Measurements from ENCODE around the gene SAFB. TPM values are rescaled to one million over a fixed set of nuclear protein-coding genes. Genes with fewer than 3 reads are reported as not detected.

The SAFB gene
- total RNA-seq, 1 experiment from 2014 or later, result 171 TPM

DNA sequence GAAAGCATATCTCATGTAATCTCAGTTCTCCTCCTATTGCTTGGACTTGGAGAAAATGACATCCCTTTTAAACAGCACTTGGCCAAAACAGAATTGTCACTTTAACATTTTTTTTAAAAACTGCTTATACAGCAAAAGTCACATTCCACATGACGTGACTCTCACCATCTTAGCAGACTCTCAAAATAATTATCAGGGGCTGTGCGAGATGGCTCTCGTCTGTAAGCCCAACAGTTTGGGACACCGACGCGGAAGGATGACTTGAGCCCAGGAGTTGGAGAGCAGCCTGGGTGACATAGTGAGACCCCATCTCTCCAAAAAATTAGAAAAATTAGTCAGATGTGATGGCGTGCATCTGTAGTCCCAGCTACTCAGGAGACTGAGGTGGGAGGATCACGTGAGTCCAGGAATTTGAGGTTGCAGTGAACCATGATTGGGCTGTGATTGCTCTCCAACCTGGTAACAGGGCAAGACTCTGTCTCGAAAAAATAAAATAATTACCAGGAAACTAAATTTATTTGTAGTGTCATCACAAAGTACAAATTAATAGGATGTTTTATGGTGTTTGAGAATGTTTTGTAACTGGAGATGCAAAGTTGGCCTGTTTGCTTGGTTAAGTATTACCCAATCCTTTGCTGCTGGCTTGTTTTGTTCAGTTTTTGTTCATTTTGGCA lies 8.8 kb downstream of the SAFB start:
- no peak overlapping the region for H3K4me3 ChIP-seq (ENCODE audit: low read depth, low read length, poor library complexity, severe bottlenecking)
- ChIA-PET CTCF (no interaction called here), POLR2A (ENCODE audit: low non-redundant PET) (interaction anchor here (0.7 kb wide), 1 partner anchor 1691 kb away, joined by 4 read pairs; no protein-coding TSS in a partner anchor)
- BruUV-seq (replicated peaks), result no TSS peak
- H3K27me3 ChIP-seq (replicated peaks; ENCODE audit: insufficient read depth, low read depth, low read length, poor library complexity), result no peaks in the 10 kb centered on the region
- H3K9me3 ChIP-seq (ENCODE audit: low read depth, low read length, poor library complexity, severe bottlenecking), result no peaks in the 10 kb centered on the region
- H3K4me1 ChIP-seq (ENCODE audit: insufficient read depth, low read length, poor library complexity, severe bottlenecking), result peaks cover 5% of the 10 kb centered on the region
- TF ChIP-seq EZH2 (IDR thresholded peaks at IDR 0.05; ENCODE audit: borderline replicate concordance, low read depth, low read length, poor library complexity, severe bottlenecking), result no peak
- TF ChIP-seq, protein P1, sequence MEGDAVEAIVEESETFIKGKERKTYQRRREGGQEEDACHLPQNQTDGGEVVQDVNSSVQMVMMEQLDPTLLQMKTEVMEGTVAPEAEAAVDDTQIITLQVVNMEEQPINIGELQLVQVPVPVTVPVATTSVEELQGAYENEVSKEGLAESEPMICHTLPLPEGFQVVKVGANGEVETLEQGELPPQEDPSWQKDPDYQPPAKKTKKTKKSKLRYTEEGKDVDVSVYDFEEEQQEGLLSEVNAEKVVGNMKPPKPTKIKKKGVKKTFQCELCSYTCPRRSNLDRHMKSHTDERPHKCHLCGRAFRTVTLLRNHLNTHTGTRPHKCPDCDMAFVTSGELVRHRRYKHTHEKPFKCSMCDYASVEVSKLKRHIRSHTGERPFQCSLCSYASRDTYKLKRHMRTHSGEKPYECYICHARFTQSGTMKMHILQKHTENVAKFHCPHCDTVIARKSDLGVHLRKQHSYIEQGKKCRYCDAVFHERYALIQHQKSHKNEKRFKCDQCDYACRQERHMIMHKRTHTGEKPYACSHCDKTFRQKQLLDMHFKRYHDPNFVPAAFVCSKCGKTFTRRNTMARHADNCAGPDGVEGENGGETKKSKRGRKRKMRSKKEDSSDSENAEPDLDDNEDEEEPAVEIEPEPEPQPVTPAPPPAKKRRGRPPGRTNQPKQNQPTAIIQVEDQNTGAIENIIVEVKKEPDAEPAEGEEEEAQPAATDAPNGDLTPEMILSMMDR (conservative IDR thresholded peaks at IDR 0.05; ENCODE audit: low read depth, low read length), result no peak
- no peak for DNase-seq (ENCODE audit: low spot score)
- intact Hi-C loops (cut with micrococcal nuclease; ENCODE audit: unreplicated experiment), result no loop called here
- no peak overlapping the region for H3K27ac ChIP-seq (ENCODE audit: low read depth, low read length, poor library complexity, severe bottlenecking)
- H3K36me3 ChIP-seq (ENCODE audit: insufficient read depth, low read length, poor library complexity, severe bottlenecking), result peaks cover 50% of the 10 kb centered on the region

DNA sequence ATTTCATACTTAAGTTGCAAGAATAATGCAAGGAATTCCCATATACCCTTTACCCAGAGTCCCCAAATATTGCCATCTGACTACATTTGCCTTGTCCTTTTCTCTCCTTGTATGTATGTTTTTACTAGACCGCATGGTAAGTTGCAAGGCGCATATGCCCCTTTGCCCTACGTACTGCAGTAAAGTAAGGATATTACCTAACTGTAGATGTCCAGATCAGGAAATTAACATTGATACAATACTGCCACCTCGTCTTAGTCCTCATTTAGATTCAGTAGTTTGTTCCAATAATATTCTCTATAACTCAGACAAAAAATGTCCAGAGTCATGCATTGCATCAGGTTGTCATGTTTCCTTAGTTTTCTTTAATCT lies 9.3 kb downstream of the SAFB start:
- POLR2A ChIA-PET (ENCODE audit: low non-redundant PET), result interaction anchor here (0.7 kb wide), 1 partner anchor 1691 kb away, joined by 4 read pairs; no protein-coding TSS in a partner anchor
- intact Hi-C loops (cut with micrococcal nuclease; ENCODE audit: unreplicated experiment), result no loop called here
- TF ChIP-seq, protein P1 (conservative IDR thresholded peaks at IDR 0.05; ENCODE audit: low read depth, low read length), result no peak
- TF ChIP-seq EZH2 (IDR thresholded peaks at IDR 0.05; ENCODE audit: borderline replicate concordance, low read depth, low read length, poor library complexity, severe bottlenecking), result no peak

DNA sequence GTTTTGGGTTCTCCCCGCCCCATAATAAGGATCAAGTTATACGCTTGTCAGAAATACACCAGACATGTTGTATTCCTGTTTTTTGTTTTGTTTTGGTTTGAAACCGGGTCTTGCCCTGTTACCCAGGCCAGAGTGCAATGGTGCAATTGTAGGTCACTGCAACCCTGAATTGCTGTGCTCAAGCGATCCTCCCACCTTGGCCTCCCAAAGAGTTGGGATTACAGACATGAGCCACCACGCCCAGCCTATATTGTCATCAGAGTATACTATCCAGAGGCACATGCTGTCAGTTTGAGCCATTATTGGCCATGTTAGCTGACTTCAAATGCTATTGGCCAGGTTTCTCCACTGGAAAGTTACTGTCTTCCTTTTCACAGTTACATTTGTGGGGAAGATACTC lies 9.8 kb downstream of the SAFB start:
- CTCF ChIA-PET, result no interaction called here
- Histone ChIP-seq H3K36me3 (ENCODE audit: insufficient read depth, low read length, poor library complexity, severe bottlenecking) (peaks cover 41% of the 10 kb centered on the region), H3K9me3 (ENCODE audit: low read depth, low read length, poor library complexity, severe bottlenecking) (no peaks in the 10 kb centered on the region), H3K4me1 (ENCODE audit: insufficient read depth, low read length, poor library complexity, severe bottlenecking) (no peaks in the 10 kb centered on the region), H3K27me3 (replicated peaks; ENCODE audit: insufficient read depth, low read depth, low read length, poor library complexity) (no peaks in the 10 kb centered on the region), H3K27ac (ENCODE audit: low read depth, low read length, poor library complexity, severe bottlenecking) (no peak overlapping the region), H3K4me3 (ENCODE audit: low read depth, low read length, poor library complexity, severe bottlenecking) (no peak overlapping the region)
- no peak for TF ChIP-seq EZH2 (IDR thresholded peaks at IDR 0.05; ENCODE audit: borderline replicate concordance, low read depth, low read length, poor library complexity, severe bottlenecking)
- TF ChIP-seq, protein P1 (conservative IDR thresholded peaks at IDR 0.05; ENCODE audit: low read depth, low read length), result no peak
- DNase-seq (ENCODE audit: low spot score), result no peak
- POLR2A ChIA-PET (ENCODE audit: low non-redundant PET), result no interaction called here
- intact Hi-C loops (cut with micrococcal nuclease; ENCODE audit: unreplicated experiment), result no loop called here
- no TSS peak for BruUV-seq (replicated peaks)

More for the DNA sequence above, 9.3 kb downstream of the SAFB start:
- CTCF ChIA-PET, result no interaction called here
- Histone ChIP-seq H3K4me3 (ENCODE audit: low read depth, low read length, poor library complexity, severe bottlenecking) (no peak overlapping the region), H3K4me1 (ENCODE audit: insufficient read depth, low read length, poor library complexity, severe bottlenecking) (peaks cover 2% of the 10 kb centered on the region), H3K9me3 (ENCODE audit: low read depth, low read length, poor library complexity, severe bottlenecking) (no peaks in the 10 kb centered on the region), H3K36me3 (ENCODE audit: insufficient read depth, low read length, poor library complexity, severe bottlenecking) (peaks cover 45% of the 10 kb centered on the region), H3K27me3 (replicated peaks; ENCODE audit: insufficient read depth, low read depth, low read length, poor library complexity) (no peaks in the 10 kb centered on the region), H3K27ac (ENCODE audit: low read depth, low read length, poor library complexity, severe bottlenecking) (no peak overlapping the region)
- no TSS peak for BruUV-seq (replicated peaks)
- no peak for DNase-seq (ENCODE audit: low spot score)

All from A673 (cell line).